Ishikawa (cell line): Measurements from ENCODE around the gene PLA2G4E.

Source experiments
- EGR1 ChIP-seq: IDR thresholded peaks from 2 replicates; pipeline ENCODE4 v1.6.1; 2012
- EP300 ChIP-seq: IDR thresholded peaks from 2 replicates; pipeline ENCODE4 v1.6.1; 2012; ENCODE audit warnings: borderline replicate concordance
- MAX ChIP-seq: IDR thresholded peaks from 2 replicates; pipeline ENCODE4 v1.6.1; 2012
- NFIC ChIP-seq: IDR thresholded peaks from 2 replicates; pipeline ENCODE4 v1.6.1; 2012
- RAD21 ChIP-seq: IDR thresholded peaks from 2 replicates; pipeline ENCODE4 v1.6.1; 2012; ENCODE audit warnings: low read depth
- REST ChIP-seq: IDR thresholded peaks from 2 replicates; pipeline ENCODE4 v1.6.1; 2012; ENCODE audit warnings: low read depth, mild to moderate bottlenecking
- TCF12 ChIP-seq: IDR thresholded peaks from 2 replicates; pipeline ENCODE4 v1.6.1; 2012; ENCODE audit warnings: low read depth
- TEAD4 ChIP-seq: IDR thresholded peaks from 2 replicates; pipeline ENCODE4 v1.6.1; 2012
- YY1 ChIP-seq: IDR thresholded peaks from 2 replicates; pipeline ENCODE4 v1.6.1; 2012; ENCODE audit warnings: low read depth
- ZBTB7A ChIP-seq: IDR thresholded peaks from 2 replicates; pipeline ENCODE4 v1.6.1; 2012; ENCODE audit warnings: low read depth
- TF ChIP-seq, protein P1 (sequence below): IDR thresholded peaks from 2 replicates; pipeline ENCODE4 v1.6.1; 2012

DNA sequence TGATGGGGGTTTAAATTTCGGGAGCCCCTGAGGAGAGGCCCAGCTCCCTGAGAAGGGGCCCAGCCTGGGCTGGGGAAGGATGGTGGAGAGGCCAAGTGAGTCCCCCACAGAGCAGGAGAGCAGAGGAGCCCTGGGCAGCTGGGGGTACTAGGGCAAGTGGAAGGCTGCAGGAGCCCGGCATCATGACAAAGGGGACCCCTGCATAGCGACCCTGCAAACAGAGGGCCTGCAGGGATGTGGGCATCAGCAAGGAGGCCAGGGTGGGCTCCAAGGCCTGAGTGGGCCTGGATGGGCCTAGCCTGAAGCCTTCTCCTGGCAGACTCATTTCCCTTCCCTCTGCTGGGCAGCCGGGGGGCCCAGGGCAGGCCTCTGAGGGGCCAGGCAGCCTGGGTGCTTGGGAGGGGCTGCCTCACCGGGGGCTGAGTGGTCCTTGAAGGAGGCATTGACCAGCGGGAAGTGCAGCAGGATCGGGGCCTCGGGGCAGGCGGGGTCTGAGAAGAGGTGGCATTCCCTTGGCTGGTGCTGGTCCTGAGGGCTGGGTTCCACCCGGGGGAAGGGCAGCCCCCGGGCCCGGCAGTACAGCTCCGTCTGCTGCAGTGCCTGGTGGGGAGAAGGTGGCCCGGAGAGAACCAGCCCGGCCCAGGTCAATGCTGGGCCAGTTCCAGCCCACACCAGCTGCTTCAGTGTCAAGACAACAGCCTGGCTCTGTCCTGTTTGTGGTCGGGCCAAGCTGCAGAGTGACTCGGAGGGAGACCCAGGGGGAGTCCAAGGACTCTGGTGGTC is 48.8 kb upstream of the PLA2G4E start:
- no peak for TF ChIP-seq RAD21
- no peak for TF ChIP-seq EGR1
- no peak for TF ChIP-seq YY1
- no peak for TF ChIP-seq TCF12
- TF ChIP-seq, protein P1, sequence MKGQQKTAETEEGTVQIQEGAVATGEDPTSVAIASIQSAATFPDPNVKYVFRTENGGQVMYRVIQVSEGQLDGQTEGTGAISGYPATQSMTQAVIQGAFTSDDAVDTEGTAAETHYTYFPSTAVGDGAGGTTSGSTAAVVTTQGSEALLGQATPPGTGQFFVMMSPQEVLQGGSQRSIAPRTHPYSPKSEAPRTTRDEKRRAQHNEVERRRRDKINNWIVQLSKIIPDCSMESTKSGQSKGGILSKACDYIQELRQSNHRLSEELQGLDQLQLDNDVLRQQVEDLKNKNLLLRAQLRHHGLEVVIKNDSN: no peak
- no peak for TF ChIP-seq REST
- TF ChIP-seq TEAD4: no peak
- TF ChIP-seq EP300: no peak
- no peak for TF ChIP-seq ZBTB7A
- no peak for TF ChIP-seq MAX
- TF ChIP-seq NFIC: no peak
